HG03432 (cell line): ENCODE measurements around the gene SIN3B.

Experiments used
- ATAC-seq: cut with Tn5 transposase; IDR thresholded peaks from one replicate; pipeline ENCODE4 v1.9.1; 2021; ENCODE audit warnings: mild to moderate bottlenecking, moderate library complexity; ENCODE audit not compliant: unreplicated experiment

The SIN3B gene

DNA sequence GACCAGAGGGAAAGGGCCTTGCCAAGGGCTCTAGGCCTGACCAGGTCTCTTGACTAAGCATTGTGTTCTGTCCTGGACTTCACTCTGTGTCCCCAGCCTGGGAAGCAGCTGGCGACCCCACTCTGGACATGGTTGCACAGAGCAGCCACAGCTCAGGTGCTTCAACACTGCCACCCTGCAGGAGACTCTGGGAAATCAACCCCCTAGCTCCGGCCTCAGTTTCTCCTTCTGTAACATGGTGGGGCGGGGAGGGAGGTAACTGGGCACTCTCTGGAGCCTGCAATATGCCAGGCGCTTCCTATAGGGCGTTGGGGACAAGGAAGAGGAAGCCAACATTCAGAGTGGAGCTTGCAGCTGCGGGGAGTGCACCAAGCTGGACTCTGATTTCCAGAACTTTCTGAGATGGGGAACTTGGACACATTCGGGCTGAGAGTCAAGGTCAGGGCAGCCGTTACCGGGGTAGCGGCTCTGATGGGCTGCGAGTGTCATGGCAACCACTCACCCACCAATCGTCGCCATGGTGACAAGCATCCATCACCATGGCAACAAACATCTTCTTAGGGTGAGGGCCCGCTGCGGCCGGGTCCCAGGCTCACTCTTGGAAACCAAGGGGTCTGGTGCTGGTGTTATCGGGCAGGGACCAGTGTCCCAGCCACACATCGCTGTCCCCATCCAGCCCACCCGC is 72.4 kb downstream of the SIN3B start:
- no peak for ATAC-seq

DNA sequence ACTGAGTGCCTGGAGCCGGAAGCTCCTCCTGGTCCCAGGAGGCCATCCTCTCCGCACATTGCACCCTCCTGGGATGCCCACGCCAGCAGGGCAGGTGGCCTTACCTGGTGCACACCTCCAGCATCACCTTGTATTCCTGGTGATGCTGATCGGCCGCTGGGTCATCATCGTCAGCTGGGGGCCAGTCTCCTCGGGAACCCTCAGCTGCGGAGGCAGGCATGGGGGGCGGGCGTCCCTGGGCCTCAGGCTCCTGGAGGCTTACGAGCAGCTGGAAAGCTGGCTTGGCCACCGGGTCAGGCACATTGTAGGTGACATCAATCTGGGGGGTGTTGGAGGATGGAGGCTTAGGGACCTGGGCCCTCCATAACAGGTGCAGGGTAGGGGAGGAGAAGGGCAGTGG is 73.3 kb downstream of the SIN3B start:
- no peak for ATAC-seq

DNA sequence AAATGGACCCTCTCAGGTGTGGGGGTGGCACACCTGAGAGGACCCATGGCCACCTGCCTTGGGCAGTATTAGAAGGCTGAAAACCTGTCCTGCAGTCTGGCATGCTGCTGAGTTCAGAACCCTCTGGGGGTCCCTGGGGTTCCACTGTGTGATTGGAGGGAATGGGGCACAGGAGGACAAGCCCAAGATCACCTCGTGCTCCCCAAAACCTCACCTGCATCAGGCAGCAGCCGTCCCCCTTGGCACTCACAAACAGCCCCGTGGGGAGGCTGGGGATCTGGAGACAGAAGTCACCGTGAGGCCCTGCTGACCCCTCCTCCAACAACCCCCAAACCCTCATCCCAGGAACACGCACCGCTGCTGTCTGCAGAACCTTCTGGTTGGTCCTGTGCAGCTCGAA is 74.1 kb downstream of the SIN3B start:
- ATAC-seq: no peak

DNA sequence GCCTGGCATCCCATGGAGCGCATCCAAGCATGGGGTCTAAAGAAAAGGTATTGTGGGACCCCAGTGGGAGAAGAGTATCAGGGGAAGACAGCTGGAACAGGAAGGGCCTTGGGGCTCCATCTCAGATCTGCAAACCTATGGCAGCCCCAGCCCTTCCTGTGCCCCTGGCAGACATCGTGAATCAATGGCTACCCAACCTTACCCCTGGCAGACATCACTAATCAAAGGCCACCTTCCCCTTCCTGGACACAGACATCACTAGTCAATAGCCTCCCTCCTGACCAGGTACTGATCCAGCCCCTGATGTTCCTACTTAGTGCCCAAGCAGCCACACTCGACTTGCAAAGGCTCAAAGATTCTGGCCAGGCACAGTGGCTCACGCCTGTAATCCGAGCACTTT is 75.4 kb downstream of the SIN3B start:
- no peak for ATAC-seq

DNA sequence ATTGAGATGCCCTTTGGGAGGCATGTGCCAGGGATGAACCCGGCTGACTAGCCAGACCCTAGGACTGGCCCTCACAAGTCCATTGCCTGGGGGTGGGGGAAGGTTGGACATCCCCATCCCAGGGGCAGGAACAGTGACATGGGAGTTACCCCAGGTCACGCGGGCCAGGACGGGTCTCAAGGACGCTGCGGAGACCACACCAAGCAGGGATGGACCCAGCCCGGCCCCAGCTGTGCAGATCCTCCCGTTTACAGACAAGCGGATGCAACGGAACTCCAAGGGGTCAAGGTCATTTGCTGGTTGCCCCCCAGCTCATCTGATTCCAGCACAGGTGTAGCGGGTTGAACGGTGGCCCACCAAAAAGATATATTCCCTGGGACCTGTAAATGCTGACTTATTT is 79.6 kb downstream of the SIN3B start:
- ATAC-seq: no peak

DNA sequence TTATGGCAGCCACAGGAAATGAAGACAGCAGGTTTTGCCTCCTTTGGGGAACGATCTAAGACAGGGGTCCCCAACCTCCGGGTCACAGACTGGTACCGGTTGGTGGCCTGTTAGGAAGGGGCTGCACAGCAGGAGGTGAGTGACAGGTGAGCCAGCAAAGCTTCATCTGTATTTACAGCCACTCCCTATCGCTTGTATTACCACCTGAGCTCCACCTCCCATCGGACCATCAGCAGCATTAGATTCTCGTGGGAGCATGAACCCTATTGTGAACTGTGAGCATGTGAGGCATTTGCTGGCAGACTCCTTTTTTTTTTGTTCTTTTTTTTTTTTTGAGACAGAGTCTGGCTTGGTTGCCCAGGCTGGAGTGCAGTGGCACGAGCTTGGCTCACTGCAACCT is 81.8 kb downstream of the SIN3B start:
- ATAC-seq: no peak

DNA sequence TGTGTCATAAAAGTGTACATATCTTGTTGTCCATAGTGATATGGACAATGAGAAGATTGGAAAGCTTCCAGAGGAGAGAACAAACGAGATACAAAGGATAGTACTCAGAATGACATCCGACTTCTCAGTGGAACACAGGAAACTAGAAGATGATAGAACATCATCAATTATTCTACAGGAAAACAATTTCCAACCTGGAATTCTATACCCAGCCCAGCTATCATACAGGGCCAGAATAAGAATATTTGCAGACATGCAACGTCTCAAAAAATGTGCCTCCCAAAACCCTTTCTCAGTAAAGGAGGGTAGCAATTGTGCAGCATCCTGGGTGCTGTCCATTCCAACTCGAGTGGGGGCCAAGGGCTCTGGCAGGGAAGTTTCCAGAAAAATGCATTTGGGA is 83.6 kb downstream of the SIN3B start:
- no peak for ATAC-seq

DNA sequence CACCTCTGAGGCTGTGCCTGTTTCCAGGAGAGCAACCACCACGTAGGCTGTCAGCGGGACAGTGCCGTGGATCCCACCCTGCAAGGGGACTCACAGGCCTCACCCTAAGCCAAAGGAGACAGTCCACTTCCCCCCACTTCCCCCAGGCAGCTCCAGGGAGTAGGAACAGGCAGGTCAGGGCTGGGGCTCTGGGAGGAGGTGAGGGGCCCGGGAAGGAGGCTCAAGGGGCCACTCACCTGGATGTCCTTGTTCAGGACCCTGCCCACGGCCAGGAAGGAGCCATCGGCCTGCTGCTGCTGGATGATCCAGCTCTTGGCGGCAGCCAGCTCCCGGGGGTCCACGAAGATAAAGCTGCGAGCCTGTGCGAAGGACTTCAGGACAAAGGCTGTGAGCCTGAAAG is 85.2 kb downstream of the SIN3B start:
- no peak for ATAC-seq

DNA sequence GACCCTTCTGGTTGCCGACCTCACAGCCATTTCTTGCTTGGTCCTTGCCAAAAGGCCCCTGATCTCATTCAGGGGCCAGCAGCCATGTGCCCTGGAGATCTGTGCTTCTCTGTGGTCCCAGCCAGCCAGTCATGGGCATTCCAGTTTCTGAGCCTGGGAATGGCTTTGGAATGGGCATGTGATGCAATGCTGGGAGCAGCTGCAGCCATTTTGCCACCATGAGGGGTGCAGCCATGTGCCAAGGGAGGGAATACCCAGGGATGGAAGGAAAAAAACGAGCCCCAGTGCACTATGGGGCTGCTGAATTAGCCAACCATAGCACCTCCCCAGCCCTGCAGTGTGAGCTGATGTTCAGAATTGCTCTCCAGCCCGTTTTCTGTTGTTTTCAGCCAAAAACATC is 85.9 kb downstream of the SIN3B start:
- ATAC-seq: no peak

DNA sequence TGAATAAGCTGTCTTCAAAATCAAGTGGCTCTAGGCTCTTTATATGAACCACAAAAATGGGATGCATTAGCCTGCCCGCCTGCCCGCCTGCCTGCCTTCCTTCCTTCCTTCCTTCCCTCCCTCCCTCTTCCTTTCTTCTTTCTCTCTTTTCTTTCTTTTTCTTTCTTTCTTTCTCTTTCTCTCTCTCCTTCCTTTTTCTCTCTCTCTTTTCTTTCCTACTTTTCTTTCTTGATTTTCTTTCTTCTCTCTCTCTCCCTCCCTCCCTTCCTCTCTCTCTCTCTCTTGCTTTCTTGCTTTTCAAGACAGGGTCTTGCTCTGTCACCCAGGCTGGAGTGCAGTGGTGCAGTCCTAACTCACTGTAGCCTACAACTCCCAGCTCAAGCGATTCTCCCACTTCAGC is 86.5 kb downstream of the SIN3B start:
- ATAC-seq: no peak

DNA sequence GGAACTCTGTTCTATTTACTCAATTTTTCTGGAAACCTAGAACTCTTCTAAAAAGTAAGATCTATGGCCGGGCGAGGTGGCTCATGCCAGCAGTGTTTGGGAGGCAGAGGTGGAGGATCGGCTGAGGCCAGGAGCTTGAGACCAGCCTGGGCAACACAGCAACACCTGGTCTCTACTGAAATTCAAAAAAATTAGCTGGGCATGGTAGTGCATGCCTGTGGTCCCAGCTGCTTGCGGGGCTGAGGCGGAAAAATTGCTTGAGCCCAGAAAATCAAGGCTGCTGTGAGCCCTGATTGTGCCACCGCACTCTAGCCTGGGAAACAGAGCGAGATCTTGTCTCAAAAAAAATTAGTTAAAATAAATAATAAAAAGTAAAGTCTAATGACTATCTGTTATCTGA is 88.2 kb downstream of the SIN3B start:
- ATAC-seq: no peak

DNA sequence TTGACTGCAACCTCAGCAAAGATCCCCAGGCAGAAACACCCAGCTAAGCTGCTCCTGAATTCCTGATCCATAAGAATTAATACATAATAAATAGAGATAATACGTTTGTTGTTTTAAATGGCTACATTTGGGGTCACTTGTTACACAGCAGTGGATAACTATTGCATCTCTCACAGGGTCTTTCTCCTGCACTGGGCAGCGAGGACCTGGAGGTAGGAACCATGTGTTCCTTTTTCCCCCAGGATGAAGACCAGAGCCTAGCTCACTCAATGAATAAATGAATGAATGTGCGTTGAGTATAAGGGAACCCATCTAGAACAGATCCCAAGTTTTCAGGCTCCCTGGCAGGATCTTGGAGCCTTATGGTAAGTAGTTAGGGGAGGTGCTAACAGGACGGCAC is 90.3 kb downstream of the SIN3B start:
- ATAC-seq: no peak

DNA sequence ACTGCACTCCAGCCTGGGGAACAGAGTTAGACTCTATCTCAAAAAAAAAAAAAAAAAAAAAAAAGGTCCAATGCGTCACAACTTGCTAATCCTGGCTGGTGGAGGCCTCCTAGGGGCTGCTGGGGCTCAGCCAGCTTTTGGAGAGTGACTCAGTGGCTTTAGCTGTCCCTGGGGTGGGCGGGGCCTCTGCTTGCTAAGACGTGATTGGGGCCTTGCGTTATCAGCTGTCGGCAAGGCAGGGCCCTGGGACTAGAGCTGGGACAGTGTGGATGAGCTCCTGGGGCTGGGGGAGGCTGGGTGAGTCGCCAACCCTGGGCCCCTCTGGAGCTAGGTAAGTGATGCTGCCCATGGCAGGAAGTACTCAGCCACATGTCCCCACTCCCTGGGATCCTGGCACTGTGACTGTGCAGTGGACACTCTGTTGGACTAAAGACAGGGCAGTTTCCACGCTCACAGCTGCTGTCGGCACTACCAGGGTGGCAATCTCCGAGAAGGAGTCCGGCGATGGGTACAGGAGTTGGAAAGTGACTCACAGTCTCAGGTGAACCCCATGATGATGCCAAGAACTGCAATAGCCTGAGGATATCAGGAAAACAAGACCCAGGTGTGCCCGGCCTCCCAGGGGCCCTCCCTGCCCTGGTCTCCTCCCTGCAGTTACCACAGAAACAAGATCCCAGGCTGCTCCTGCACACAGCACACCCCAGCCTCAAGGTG is 91.8 kb downstream of the SIN3B start:
- ATAC-seq: no peak

DNA sequence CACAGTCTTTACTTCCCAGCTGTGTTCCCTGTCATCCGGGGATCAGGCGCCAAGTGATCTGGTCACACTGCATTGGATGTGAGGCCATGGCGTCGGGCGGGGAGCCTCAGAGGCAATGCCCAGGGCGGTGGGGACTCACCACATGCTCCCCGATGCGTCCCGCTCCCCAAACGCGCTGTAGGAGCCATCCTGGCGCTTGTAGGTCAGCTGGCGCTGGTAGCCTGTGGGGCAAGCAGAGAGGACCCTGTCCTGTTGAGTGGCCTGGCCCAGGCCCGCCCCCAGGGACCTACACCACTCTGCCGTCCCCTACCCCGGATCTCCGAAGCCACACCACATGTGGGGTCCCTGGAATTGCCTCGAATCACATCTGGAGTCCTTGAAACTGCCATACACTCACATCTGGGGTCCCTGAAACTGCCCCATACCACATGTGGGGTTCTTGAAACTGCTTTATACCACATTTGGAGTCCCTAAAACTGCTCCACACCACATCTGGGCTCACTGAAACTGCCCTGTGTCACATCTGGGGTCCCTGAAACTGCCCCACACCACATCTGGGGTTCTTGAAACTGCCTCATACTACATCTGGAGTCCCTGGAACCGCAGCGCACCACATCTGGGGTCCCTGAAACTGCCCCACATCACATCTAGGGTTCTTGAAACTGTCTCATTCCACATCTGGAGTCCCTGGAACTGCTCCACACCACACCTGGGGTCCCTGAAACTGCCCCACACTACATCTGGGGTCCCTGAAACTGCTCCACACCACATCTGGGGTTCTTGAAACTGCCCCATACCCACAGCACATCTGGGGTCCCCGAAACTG is 92.8 kb downstream of the SIN3B start:
- no peak for ATAC-seq

DNA sequence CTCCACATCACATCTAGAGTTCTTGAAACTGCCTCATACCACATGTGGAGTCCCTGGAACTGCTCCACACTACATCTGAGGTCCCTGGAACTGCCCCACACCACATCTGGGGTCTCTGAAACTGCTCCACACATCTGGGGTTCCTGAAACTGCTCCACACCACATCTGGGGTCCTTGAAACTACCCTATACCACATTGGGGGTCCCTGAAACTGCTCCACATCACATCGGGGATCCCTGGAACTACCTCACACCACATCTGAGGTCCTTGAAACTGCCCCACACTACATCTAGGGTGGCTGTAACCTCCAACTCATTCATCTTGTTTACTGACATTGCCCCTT is 93.4 kb downstream of the SIN3B start:
- ATAC-seq: no peak

DNA sequence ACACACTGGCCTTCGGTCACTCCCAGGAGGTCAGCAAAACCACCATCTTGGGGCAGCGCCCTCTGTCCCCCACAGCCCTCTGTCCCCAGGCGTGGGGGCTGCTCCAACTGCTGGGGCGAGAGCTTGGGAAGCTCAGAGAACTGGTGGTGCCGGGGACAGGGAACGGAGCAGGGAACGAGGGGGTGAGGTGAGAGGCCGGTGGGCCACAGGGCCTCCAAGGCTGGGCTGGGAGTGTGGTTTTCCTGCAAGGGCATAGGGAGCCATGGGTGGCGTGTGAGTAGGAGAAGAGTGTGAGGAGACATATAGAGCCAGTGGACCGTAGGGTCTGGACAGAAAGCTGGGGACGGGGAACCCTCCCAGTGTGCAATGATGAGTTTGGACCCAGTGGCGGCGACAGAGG is 93.8 kb downstream of the SIN3B start:
- no peak for ATAC-seq

DNA sequence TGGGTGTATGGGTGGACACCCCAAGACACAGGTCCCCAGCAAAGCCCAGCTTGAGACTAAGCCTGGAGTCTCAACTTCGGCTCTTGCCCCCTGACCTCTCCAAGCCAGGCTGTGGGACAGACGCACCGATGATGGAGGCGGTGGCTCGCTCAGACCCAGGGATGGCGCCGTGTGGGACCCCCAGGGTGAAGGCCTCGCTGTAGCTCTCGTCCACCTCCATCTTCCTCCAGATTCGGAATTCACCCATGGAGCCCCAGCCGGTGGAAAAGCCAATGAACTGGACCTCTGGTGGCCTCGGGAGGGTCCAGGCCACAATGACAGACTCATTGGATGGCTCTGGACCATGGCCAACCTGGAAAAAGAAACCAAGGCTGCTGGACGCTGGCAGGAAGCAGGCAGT is 98.7 kb downstream of the SIN3B start:
- no peak for ATAC-seq

DNA sequence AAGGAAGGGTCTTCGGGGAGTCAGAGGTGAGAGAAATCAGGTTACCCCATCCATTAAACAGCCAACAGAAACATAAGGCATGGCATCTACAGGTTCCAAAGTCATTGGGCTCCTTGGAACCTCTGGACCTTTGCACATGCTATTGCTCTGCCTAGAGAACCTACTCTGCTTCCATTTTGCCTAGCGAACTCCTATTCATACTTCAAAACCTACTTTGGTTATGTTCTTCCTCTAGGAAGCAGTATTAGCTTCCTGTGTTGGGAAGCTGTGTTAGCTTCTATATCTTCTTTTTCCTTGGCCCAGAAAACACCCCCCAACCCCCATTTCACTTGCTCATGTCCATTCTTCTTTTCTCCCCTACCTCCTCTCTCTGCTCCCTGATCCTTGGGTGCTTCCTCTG is 99.2 kb downstream of the SIN3B start:
- no peak for ATAC-seq

DNA sequence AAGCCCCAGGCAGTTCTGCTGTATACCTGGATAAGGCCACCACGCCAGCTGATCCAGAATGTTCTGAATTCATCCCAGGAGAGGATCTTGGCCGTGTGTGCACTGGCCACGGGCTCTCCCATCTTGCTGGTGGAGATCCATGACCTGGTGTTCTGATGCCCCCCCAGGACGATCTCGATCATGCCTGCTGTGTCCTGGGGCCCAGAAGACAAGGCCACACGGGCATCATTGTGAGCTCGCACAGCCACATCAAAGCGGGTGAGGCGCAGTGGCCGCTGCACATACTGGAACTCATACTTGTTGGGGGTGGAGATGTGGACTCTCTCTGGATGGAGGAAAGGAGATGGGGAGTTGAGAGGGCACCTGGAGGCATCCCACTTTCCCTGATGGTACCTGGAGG is 99.7 kb downstream of the SIN3B start:
- no peak for ATAC-seq
